ENCODE results near the gene SEPHS2.
A peak's percentile ranks its signal among the peaks of the same experiment; 100 is the strongest.
"Not testable (repeated sequence)": the region's sequence is repeated elsewhere in the genome, so short reads cannot be mapped to it uniquely, and the experiment has no call there.

The SEPHS2 gene

DNA sequence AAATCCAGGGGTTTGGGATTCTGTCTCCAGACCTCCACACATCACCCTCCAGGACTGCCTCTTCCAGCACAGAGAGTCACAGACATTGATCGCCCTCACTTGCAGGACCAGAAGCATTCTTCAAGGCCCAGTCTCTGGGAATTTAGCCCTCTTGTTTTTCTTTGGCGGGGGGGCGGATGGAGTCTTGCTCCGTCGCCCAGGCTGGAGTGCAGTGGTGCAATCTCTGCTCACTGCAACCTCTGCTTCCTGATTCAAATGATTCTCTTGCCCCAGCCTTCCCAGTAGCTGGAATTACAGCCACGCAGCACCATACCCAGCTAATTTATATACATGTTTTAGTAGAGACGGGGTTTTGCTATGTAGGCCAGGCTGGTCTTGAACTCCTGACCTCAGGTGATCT lies 18.4 kb upstream of the SEPHS2 start:
- DNase-seq (ENCODE audit: low read depth in 2 of 2), result no peak

DNA sequence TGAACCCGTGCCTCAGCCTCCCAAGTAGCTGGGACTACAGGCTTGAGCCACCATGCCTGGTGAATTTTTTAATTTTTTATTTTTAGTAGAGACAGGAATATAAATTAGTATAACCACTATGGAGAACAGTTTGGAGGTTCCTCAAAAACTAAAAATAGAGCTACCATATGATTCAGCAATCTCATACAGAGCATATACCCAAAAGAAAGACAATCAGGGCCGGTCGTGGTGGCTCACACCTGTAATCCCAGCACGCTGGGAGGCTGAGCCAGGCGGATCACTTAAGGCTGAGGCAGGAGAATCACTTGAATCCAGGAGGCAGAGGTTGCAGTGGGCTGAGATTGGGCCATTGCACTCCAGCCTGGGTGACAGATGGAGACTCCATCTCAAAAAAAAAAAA lies 15.8 kb upstream of the SEPHS2 start:
- not testable (repeated sequence) for DNase-seq (ENCODE audit: low read depth in 2 of 2)

DNA sequence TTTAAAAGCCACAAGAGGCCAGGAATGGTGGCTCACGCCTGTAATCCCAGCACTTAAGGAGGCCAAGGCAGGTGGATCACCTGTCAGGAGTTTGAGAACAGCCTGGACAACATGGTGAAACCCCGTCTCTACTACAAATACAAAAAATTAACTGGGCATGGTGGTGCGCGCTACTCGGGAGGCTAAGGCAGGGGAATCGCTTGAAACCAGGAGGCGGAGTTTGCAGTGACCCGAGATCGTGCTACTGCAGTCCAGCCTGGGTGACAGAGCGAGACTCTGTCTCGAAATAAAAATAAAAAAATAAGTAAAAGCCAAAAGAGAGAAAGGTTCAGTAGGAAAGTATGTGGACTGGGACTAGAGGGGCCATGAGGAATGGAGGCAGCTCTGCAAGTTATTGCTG lies 13.8 kb upstream of the SEPHS2 start:
- DNase-seq (ENCODE audit: low read depth in 2 of 2), result no peak

DNA sequence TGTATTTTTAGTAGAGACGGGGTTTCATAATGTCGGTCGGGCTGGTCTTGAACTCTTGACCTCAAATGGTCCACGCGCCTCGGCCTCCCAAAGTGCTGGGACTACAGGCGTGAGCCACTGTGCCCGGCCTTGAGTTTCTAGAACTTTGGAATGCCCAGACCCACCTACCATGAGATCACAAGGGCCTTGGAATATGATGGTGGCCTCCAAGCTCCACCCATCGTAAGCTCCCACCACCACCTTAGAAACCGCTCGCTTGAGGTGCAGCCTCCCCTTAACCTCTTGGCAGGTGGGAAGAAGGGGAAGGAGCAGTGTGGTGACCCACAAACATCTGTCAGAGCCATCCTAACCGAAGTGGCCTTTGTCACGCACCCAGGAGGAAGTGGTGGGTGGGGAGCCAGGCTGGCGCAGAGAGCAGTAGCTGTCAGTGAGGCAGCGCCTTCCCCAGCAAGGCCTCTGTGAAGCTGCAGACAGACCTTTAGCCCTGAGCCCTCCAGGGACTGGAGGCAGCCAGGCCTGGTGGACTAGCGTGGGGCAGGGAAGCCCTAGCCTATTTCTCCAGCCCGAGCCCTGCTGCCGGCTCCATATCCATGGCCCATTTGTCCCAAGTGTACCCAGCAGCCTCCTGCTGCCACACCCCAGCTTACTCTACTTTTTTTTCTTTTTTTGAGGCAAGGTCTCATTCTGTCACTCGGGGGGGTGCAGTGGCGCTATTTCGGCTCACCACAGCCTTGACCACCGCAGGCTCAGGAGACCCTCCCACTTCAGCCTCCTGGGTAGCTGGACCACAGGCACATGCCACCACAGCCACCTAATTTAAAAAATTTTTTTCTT lies 13.1 kb upstream of the SEPHS2 start:
- peak; percentile 77 to 82 for DNase-seq (ENCODE audit: low read depth in 2 of 2)

DNA sequence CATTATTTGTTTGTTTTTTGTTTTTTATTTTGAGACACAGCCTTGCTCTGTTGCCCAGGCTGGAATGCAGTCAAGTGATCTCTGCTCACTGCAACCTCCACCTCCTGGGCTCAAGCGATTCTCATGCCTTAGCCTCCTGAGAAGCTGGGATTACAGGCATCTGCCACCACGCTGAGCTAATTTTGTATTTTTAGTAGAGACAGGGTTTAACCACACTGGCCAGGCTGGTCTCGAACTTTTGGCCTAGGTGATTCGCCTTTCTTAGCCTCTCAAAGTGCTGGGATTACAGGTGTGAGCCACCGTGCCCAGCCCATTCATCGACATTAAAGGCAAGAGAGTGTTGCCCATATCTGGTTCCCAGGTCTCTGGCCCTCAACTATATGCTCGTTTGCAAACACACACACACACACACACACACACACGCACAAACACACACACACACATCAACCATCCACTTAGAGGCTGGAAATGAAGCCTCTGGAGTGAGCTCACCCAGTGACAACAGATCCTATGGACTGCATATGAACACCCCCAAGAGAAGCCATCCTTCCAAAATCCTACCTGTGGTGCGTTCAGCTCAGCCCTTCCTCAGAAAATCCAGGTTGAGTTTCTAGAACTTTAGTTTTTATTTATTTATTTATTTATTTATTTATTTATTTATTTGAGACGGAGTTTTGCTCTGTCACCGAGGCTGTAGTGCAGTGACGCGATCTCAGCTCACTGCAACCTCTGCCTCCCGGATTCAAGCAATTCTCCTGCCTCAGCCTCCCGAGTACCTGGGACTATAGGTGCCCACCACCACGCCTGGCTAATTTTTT lies 12.3 kb upstream of the SEPHS2 start:
- no peak for DNase-seq (ENCODE audit: low read depth in 2 of 2)

DNA sequence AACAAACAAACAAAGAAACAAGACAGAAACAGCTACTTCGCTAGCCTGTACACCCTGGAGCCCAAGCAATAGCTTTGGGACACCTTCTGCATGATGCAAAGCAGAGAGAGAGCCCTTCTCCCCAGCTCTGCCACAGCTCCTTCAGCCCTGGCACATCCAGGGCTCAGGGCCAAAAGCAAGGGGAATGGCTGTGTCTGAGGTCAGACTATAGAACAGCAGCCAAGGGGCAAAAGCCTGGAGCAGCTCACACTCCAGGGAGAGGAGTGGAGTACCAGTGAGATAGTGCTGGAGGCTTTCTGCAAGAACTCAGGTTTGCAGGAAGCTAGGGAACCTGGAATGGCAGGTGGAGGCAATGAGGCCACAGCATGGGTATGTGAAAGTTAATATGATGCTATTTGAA lies 11.6 kb upstream of the SEPHS2 start:
- no peak for DNase-seq (ENCODE audit: low read depth in 2 of 2)

DNA sequence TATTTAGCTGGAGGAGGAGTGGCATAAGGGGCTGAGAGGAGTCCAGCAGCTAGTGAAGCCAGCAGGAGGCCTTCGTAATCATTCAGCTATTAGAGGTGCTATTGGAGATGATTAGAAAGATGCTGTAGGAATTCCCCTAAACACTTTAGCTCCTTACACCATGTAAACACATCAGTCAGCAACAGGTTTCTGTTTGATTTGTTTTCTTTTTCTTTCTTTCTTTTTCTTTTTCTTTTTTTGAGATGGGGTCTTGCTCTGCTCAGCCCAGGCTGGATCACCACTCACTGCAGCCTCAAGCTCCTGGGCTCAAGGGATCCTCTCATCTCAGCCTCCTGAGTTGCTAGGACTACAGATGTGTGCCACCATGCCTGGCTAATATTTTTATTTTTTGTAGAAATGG lies 10.6 kb upstream of the SEPHS2 start:
- no peak for DNase-seq (ENCODE audit: low read depth in 2 of 2)

DNA sequence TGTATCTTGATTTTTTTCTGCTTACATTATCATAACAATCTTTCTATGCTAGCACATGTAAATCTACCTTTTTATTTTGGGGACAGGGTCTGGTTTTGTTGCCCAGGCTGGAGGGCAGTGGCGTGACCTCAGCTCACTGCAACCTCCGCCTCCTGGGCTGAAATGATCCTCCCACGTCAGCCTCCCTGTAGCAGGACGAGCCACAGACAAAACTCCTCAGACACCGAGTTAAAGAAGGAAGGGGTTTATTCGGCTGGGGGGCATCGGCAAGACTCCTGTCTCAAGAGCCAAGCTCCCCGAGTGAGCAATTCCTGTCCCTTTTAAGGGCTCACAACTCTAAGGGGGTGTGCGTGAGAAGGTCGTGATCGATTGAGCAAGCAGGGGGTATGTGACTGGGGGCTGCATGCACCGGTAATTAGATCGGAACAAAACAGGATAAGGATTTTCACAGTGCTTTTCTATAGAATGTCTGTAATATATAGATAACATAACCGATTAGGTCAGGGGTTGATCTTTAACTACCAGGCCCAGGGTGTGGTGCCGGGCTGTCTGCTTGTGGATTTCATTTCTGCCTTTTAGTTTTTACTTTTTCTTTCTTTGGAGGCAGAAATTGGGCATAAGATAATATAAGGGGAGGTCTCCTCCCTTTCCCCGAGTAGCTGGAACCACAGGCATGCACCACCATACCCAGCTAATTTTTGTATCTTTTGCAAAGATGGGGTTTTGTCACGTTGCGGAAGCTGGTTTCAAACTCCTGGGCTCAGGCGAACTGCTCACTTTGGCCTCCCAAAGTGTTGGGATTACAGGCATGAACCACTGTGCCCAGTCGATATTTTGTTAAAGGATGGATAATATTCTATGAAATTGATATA lies 7.3 kb upstream of the SEPHS2 start:
- not testable (repeated sequence) for DNase-seq (ENCODE audit: low read depth in 2 of 2)

DNA sequence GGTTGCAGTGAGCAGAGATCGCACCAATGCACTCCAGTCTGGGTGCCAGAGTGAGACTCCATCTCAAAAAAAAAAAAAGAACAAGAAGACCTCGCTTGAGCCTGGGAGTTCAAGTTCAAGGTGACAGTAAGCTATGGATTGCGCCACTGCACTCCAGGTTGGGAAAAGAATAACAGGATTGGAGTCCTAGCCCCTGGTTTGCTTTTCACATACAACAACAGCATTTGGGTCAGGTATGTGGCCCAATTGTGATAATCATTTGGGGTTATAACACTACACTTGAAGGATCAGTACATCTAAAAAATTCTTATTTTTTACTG lies 3.4 kb upstream of the SEPHS2 start:
- DNase-seq (ENCODE audit: low read depth in 2 of 2), result no peak

DNA sequence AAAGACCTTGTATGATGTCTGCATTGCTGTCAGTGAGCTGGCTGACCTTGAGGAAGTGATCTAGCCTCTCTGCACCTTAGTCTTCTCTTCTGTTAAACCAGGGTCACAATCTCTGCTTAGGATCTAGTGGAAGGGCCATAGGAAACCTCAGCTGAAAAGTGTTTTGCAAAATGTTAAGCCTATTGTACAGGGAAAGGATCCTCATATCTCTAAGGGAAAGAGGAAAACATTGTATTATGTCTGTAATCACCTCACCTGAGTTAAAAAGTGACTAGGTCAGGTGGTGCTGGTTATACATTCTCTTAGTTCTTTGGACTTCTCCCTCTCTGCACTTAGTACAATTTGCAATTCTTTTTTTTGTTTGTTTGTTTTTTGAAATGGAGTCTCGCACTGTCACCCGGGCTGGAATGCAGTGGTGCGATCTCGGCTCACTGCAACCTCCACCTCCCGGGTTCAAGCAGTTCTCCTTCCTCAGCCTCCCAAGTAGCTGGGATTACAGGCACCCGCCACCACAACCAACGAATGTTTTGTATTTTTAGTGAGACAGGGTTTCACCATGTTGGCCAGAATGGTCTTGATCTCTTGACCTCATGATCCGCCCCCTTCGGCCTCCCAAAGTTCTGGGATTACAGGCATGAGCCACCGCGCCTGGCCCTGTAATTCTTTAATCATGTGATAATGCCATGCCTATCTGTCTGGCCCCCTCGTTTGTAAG lies 2.0 kb upstream of the SEPHS2 start:
- no peak for DNase-seq (ENCODE audit: low read depth in 2 of 2)

DNA sequence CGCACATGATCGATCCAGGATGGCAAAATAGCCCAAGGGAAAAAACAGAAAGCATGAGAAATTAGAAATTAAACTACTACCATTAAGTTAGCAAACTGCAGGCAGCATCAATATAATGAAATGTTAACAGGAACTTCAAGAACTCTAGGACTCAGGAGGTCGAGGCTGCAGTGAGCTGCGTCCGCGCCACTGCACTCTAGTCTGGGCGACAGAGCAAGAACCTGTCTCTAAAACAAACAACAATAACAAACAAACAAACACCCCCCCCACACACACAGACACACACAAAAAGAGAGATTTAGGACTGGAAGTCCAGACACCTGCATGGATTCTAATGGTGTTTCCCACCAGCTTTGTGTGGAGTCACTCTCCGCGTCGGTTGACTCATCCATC lies 525 bp upstream of the SEPHS2 start:
- no peak for DNase-seq (ENCODE audit: low read depth in 2 of 2)

DNA sequence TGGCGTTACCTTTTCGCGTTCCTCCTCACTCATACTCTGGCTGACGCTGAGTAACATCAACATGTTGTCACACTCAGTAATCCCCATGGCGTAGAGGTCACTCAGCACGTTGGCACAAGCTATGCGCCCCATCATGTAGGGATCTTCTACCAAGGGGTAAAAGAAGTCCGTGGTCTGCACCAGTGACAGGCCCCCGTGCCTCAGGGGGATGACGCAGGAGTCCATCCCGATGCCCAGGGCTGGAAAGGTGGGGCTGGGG lies 596 bp downstream of the SEPHS2 start:
- no peak for DNase-seq (ENCODE audit: low read depth in 2 of 2)

DNA sequence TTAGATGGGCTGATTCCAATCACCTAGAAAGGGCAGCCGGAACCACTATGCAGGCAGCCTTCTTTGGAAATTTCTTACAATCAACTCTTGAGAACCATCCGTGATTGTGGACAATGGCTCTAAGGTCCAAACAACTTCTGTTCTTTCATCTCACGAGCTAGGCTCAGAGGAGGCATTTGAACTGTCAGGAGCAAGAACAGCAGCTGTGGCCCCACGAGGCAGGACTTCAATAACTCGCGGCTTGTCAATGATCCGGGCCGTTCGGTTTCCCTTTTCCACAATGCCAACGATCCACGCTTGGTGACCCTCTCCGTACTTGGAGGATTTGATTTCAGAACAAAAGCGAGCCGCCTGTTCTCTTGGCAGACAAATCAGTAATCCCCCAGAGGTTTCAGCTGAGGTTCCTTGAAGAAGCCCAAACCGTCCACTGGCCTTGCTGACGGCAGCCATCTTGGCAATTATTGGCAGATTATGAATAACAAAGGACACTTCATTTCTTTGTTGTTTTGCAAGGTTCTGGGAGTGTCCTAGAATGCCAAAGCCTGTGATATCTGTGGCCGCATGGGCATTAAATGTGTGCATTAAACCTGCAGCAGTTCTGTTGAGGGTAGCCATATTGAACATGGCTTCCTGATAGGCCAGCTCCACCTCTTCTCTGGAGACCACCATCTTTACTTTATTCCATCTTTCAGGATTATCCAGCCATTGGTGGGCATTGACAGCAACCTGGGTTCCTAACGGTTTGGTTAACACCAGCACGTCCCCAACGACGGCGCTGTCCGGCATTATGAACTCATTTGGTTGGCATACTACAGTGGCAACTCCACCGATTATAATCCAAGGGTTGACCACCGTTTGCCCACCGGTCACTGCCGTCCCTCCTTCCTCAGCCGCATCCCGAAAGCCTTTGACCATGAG lies 1.2 kb downstream of the SEPHS2 start:
- DNase-seq (ENCODE audit: low read depth in 2 of 2), result no peak

DNA sequence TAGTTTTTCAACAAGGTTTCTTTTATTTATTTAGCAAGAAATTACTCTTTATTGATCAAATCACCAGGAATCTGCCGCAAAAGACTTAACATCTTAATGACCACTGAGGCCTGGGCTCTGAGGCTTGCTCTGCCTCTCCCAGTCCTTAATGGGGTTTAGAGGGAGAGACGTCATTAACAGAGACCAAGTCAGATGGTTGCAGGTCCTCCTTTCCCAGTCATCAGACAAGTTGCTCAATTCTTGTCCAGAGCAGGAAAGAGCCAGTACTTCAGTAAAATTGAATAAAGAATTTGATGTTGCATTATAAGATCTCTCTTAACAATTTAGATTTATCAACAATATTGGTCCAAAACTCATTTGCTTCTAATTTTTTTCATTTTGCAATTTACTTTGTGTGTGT lies 2.0 kb downstream of the SEPHS2 start:
- DNase-seq (ENCODE audit: low read depth in 2 of 2), result no peak

DNA sequence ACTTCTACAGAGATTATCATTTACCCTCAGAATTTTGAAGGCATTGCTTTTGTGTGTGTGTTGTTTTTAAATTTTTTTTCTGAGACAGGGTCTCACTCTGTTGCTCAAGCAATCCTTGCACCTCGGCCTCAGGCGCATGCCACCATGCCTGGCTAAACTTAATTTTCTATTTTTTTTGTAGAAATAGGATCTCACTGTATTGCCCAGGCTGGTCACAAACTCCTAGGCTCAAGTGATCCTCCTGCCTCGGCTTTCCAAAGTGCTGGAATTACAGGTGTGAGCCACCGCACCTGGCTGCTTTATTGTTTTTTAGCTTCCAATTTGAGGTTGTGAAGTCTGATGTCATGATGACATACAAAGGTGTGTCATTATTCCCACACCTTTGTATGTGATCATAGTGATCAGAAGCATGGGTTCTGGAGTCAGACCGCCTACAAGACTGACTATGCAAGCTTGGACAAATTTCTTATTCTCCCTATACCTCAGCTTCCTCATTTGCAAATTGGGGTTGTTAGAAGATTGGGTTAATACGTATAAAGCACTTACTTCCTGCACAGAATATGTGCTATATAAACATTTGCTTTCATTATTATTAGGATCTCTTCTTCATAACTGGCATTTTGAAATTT lies 5.8 kb downstream of the SEPHS2 start:
- DNase-seq (ENCODE audit: low read depth in 2 of 2), result no peak

DNA sequence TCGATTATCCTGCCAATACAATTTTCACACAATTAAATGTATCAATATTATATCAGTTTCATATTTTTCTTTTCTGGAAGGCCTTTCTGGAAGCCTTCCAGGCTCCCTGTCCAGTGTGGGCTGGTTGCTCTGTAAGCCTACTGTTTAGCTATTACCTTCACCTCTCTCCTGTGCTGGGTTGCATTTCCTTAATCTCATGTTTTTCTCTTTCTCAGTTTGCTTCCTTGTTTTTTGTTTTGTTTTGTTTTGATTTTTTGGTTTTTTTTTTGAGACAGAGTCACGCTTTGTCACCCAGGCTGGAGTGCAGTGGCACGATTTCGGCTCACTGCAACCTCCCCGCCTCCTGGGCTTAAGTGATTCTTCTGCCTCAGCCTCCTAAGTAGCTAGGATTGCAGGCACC lies 6.8 kb downstream of the SEPHS2 start:
- no peak for DNase-seq (ENCODE audit: low read depth in 2 of 2)

DNA sequence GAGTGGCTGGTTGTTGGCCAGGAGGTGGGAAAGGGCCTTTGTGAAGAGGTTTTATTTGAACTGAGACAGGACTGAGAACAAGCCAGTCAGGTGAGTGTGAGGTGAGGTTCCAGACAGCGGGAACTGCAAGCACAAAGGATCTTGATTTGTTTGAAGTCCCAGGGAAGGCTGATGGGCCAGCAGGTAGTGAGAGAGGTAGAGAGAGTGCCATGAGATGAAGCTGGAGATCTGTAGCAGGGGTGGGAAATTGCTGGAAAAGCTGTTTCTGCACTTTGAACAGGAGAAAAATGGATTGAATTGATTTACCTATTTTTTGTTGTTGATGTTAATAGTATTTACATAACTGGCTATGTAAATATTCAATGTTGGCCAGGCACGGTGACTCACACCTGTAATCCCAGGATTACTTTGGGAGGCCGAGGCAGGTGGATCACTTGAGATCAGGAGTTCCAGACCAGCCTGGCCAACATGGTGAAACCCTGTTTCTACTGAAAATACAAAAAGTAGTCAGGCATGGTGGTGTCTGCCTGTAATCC lies 8.1 kb downstream of the SEPHS2 start:
- no peak for DNase-seq (ENCODE audit: low read depth in 2 of 2)

DNA sequence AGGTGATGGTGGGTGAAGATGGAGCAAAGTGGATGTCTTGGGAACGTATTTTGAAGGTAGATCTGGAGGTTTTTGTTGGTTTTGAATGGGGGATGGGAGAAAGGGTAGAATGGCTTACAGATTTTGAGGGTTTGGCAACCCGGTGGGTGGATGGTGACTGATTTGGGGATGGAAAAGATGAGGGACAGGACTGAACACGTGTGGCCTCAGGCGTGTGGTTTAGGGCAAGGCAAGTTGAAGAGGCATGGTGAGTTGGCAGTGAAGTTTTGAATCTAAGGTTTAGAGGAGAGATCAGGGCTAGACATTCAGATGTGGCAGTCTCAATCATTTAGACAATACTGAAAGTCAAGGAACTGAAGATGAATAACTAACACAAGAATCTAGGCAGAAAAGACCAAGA lies 10.8 kb downstream of the SEPHS2 start:
- peak in 1 of 2 donors; percentile 62 for DNase-seq (ENCODE audit: low read depth in 2 of 2)

DNA sequence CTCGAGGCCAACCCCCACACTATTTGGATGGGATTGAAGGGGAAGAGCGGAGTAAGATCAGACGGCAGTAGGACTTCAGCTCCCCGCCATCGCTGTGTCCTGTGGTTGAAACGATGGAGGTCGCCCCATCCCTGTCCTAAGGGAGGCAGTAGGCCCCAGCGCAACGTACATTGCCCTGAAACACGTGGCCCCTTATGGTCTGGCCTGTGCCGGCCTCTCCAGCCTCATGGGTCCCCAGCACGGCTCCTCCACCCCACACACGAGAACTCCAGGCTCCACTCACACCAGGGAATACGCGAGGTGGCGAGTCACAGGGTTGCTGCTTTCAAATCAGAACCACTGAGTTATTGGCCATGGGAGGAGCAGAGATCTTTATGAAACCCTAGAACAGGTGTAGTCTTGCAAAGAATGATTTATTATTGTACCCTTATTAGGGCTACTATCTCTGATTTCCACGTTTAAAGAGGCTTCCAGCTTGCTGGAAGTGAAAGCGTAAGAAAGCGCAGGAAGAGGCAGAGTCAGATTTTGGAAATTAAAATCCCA lies 15.2 kb downstream of the SEPHS2 start:
- DNase-seq (ENCODE audit: low read depth in 2 of 2), result peak in 1 of 2 donors; percentile 16

Data from activated CD4-positive, alpha-beta T cell treated with anti-CD3 and anti-CD28 coated beads for 24 hours (primary cell).